Breast epithelium (tissue), 3 donors: ENCODE results near the gene MORF4L1.

Experiments used
- POLR2AphosphoS5 ChIP-seq, 3 donors: sonication (generic); formaldehyde crosslinking; IDR thresholded peaks; one replicate each; pipeline ENCODE4 v1.6.1; 2017; ENCODE audit warnings: antibody characterized with exemption in 3 of 3
- TF ChIP-seq, protein P1 (sequence below), 3 donors: fragments of 450-650 bp; IDR thresholded peaks; one replicate each; pipeline ENCODE4 v1.5.1; 2016 to 2017; ENCODE audit warnings: antibody characterized with exemption in 3 of 3, mild to moderate bottlenecking in 3 of 3, moderate library complexity in 3 of 3

DNA sequence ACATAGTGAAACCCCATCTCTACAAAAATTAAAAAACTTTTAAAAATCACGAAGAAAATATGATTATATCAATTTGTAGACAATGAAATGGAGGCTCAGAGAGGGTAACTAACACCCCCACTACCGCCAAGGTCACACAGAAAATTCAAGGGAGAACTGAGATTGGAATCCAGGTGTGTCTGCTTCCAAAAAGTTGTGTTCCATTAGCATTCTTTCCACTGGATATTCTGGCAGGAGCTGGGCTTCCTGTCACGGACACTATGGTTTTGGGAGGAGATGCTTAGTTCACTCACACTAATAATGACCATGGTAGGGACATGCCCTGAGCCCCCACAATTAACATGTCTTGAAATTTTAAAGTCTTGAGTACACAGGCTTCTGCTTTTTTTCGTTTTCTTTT lies 43.4 kb downstream of the MORF4L1 start:
- TF ChIP-seq, protein P1, sequence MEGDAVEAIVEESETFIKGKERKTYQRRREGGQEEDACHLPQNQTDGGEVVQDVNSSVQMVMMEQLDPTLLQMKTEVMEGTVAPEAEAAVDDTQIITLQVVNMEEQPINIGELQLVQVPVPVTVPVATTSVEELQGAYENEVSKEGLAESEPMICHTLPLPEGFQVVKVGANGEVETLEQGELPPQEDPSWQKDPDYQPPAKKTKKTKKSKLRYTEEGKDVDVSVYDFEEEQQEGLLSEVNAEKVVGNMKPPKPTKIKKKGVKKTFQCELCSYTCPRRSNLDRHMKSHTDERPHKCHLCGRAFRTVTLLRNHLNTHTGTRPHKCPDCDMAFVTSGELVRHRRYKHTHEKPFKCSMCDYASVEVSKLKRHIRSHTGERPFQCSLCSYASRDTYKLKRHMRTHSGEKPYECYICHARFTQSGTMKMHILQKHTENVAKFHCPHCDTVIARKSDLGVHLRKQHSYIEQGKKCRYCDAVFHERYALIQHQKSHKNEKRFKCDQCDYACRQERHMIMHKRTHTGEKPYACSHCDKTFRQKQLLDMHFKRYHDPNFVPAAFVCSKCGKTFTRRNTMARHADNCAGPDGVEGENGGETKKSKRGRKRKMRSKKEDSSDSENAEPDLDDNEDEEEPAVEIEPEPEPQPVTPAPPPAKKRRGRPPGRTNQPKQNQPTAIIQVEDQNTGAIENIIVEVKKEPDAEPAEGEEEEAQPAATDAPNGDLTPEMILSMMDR (IDR thresholded peaks at IDR 0.05) = no peak
- no peak for TF ChIP-seq POLR2AphosphoS5 (IDR thresholded peaks at IDR 0.05)
